K562 (cell line): Measurements from ENCODE around the gene ANGEL2. TPM values are rescaled to one million over a fixed set of nuclear protein-coding genes. Genes with fewer than 3 reads are reported as not detected.

Source experiments
- ELF2 ChIP-seq: fragments of 250-450 bp; sonication (Bioruptor Pico); IDR thresholded peaks from 2 replicates; pipeline ENCODE4 v1.5.0; 2021; ENCODE audit warnings: mild to moderate bottlenecking
- ERF ChIP-seq: fragments of 450-650 bp; formaldehyde crosslinking; IDR thresholded peaks from 2 replicates; pipeline ENCODE4 v1.4.0; 2020; ENCODE audit warnings: mild to moderate bottlenecking, mixed read lengths
- KDM1A ChIP-seq, 2 experiments: fragments of 450-650 bp; IDR thresholded peaks; 2 replicates each; pipeline ENCODE4 v1.6.1; 2016; ENCODE audit warnings: mild to moderate bottlenecking in 2 of 2
- MAFF ChIP-seq: IDR thresholded peaks from 2 replicates; pipeline ENCODE4 v1.6.1; 2012; ENCODE audit warnings: low read length, improper control_type of control experiment
- POU5F1 ChIP-seq: fragments of 150-350 bp; IDR thresholded peaks from 2 replicates; pipeline ENCODE4 v1.6.1; 2014; ENCODE audit warnings: borderline replicate concordance, low read length, low read depth, mild to moderate bottlenecking; ENCODE audit not compliant: partially characterized antibody
- RHOXF2B ChIP-seq: fragments of 250-450 bp; sonication (Bioruptor Pico); conservative IDR thresholded peaks from 2 replicates; pipeline ENCODE4 v1.5.1; 2021
- SMARCB1 ChIP-seq: IDR thresholded peaks from 2 replicates; pipeline ENCODE4 v1.6.1; 2011; ENCODE audit warnings: improper control_type of control experiment, low read depth; ENCODE audit not compliant: insufficient read length
- SP1 ChIP-seq: sonication (generic); formaldehyde crosslinking; IDR thresholded peaks from 2 replicates; pipeline ENCODE4 v1.8.1; 2022; ENCODE audit warnings: mild to moderate bottlenecking, missing genetic modification reagents
- WHSC1 ChIP-seq: IDR thresholded peaks from one replicate; pipeline ENCODE4 v1.6.1; 2012; ENCODE audit warnings: low read length, control low read depth, inconsistent platforms
- polyA plus RNA-seq, 8 experiments: library from polyadenylated mRNA; depleted of rRNA in 4 of 8; stranded (reverse) in 5 of 8; unstranded in 3 of 8; fragments of >200 nt; fragmentation: Nextera tagmentation in 2 of 8; fragmentation: Illumina TruSeq in 1 of 8; extraction: Ambion mirVana in 2 of 8; extraction: Trizol in 1 of 8; gene quantifications; 2 replicates each; pipeline versions ENCODE4 v1.2.1 to v1.2.3, GENCODE V29; 2011 to 2014; ENCODE audit warnings: inconsistent platforms in 1 of 8, missing spikeins in 1 of 8
- total RNA-seq, 7 experiments: library from RNA; depleted of rRNA in 6 of 7; stranded (reverse); fragments of >200 nt in 6 of 7; fragmentation: Illumina TruSeq in 2 of 7; extraction: Trizol in 2 of 7; gene quantifications; 2 replicates each; pipeline versions ENCODE4 v1.2.1 to v1.2.3, GENCODE V29; 2011 to 2021; ENCODE audit warnings: low replicate concordance in 1 of 7
- TF ChIP-seq, protein P1 (sequence below): fragments of 200-800 bp; sonication (Bioruptor generic); IDR thresholded peaks from 2 replicates; pipeline ENCODE4 v1.6.1; 2016; ENCODE audit warnings: missing genetic modification characterization, missing compliant biosample characterization
- TF ChIP-seq, protein P2 (sequence below): fragments of 250-450 bp; sonication (Bioruptor Pico); IDR thresholded peaks from 2 replicates; pipeline ENCODE4 v1.4.0; 2020; ENCODE audit warnings: borderline replicate concordance
- TF ChIP-seq, protein P3 (sequence below): fragments of 450-650 bp; IDR thresholded peaks from 2 replicates; pipeline ENCODE4 v1.6.1; 2016; ENCODE audit warnings: low read depth

The ANGEL2 gene
- total and polyA plus RNA-seq, 9 of the 15 experiments (the other 6 are each of a cell fraction or from before 2014, with no cell fraction given): 6.8 to 34.6 (median 26.2) TPM

DNA sequence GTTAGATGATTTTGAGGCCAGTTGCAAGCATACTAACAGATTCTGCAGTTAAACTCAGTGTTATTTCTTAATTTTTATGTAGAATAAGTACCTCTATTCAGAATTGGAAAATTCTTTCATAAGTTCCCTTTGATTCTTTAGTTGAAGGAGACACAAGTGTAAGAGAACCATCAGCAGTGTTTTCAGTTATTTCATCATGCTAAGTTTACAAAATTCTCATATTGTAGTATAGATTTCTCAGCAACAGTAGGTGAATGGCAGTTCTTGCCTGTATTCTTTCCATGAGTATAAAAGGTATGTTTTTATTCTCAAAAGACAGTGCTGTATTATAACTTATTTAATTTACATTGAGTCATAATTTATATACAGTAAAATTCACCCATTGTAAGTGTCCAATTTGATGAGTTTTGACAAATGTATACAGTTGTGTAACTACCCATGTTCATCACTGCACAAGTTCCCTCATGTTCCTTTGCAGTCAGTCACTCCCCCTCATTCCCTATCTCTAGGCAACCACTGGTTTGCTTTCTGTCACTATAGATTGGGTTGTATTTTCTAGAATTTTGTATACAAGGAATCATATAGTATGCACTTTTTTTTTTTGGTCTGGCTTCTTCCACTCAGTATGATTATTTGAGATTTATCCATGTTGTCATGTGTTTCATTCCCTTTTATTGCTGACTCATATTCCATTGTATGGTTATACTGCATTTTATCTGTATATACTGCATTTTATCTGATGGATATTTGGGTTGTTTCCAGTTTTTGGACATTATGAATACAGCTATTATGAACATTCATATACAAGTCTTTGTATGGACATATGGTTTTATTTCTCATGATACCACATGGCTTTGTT, 39.3 kb upstream of the ANGEL2 start (continued):
- TF ChIP-seq, protein P1, sequence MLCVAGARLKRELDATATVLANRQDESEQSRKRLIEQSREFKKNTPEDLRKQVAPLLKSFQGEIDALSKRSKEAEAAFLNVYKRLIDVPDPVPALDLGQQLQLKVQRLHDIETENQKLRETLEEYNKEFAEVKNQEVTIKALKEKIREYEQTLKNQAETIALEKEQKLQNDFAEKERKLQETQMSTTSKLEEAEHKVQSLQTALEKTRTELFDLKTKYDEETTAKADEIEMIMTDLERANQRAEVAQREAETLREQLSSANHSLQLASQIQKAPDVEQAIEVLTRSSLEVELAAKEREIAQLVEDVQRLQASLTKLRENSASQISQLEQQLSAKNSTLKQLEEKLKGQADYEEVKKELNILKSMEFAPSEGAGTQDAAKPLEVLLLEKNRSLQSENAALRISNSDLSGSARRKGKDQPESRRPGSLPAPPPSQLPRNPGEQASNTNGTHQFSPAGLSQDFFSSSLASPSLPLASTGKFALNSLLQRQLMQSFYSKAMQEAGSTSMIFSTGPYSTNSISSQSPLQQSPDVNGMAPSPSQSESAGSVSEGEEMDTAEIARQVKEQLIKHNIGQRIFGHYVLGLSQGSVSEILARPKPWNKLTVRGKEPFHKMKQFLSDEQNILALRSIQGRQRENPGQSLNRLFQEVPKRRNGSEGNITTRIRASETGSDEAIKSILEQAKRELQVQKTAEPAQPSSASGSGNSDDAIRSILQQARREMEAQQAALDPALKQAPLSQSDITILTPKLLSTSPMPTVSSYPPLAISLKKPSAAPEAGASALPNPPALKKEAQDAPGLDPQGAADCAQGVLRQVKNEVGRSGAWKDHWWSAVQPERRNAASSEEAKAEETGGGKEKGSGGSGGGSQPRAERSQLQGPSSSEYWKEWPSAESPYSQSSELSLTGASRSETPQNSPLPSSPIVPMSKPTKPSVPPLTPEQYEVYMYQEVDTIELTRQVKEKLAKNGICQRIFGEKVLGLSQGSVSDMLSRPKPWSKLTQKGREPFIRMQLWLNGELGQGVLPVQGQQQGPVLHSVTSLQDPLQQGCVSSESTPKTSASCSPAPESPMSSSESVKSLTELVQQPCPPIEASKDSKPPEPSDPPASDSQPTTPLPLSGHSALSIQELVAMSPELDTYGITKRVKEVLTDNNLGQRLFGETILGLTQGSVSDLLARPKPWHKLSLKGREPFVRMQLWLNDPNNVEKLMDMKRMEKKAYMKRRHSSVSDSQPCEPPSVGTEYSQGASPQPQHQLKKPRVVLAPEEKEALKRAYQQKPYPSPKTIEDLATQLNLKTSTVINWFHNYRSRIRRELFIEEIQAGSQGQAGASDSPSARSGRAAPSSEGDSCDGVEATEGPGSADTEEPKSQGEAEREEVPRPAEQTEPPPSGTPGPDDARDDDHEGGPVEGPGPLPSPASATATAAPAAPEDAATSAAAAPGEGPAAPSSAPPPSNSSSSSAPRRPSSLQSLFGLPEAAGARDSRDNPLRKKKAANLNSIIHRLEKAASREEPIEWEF (CRISPR knock-in tag): 0 out of 2 replicates have a peak, but pooled peaks have one; percentile 38
- TF ChIP-seq RHOXF2B: no peak
- TF ChIP-seq ERF: no peak
- TF ChIP-seq, protein P2, sequence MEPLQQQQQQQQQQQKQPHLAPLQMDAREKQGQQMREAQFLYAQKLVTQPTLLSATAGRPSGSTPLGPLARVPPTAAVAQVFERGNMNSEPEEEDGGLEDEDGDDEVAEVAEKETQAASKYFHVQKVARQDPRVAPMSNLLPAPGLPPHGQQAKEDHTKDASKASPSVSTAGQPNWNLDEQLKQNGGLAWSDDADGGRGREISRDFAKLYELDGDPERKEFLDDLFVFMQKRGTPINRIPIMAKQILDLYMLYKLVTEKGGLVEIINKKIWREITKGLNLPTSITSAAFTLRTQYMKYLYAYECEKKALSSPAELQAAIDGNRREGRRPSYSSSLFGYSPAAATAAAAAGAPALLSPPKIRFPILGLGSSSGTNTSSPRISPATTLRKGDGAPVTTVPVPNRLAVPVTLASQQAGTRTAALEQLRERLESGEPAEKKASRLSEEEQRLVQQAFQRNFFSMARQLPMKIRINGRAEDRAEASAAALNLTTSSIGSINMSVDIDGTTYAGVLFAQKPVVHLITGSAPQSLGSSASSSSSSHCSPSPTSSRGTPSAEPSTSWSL (CRISPR knock-in tag): no peak
- peak; percentile 16 to 70; a peak in 2 of 4 replicates for TF ChIP-seq KDM1A (IDR thresholded peaks at IDR 0.05)
- no peak for TF ChIP-seq WHSC1
- TF ChIP-seq, protein P3, sequence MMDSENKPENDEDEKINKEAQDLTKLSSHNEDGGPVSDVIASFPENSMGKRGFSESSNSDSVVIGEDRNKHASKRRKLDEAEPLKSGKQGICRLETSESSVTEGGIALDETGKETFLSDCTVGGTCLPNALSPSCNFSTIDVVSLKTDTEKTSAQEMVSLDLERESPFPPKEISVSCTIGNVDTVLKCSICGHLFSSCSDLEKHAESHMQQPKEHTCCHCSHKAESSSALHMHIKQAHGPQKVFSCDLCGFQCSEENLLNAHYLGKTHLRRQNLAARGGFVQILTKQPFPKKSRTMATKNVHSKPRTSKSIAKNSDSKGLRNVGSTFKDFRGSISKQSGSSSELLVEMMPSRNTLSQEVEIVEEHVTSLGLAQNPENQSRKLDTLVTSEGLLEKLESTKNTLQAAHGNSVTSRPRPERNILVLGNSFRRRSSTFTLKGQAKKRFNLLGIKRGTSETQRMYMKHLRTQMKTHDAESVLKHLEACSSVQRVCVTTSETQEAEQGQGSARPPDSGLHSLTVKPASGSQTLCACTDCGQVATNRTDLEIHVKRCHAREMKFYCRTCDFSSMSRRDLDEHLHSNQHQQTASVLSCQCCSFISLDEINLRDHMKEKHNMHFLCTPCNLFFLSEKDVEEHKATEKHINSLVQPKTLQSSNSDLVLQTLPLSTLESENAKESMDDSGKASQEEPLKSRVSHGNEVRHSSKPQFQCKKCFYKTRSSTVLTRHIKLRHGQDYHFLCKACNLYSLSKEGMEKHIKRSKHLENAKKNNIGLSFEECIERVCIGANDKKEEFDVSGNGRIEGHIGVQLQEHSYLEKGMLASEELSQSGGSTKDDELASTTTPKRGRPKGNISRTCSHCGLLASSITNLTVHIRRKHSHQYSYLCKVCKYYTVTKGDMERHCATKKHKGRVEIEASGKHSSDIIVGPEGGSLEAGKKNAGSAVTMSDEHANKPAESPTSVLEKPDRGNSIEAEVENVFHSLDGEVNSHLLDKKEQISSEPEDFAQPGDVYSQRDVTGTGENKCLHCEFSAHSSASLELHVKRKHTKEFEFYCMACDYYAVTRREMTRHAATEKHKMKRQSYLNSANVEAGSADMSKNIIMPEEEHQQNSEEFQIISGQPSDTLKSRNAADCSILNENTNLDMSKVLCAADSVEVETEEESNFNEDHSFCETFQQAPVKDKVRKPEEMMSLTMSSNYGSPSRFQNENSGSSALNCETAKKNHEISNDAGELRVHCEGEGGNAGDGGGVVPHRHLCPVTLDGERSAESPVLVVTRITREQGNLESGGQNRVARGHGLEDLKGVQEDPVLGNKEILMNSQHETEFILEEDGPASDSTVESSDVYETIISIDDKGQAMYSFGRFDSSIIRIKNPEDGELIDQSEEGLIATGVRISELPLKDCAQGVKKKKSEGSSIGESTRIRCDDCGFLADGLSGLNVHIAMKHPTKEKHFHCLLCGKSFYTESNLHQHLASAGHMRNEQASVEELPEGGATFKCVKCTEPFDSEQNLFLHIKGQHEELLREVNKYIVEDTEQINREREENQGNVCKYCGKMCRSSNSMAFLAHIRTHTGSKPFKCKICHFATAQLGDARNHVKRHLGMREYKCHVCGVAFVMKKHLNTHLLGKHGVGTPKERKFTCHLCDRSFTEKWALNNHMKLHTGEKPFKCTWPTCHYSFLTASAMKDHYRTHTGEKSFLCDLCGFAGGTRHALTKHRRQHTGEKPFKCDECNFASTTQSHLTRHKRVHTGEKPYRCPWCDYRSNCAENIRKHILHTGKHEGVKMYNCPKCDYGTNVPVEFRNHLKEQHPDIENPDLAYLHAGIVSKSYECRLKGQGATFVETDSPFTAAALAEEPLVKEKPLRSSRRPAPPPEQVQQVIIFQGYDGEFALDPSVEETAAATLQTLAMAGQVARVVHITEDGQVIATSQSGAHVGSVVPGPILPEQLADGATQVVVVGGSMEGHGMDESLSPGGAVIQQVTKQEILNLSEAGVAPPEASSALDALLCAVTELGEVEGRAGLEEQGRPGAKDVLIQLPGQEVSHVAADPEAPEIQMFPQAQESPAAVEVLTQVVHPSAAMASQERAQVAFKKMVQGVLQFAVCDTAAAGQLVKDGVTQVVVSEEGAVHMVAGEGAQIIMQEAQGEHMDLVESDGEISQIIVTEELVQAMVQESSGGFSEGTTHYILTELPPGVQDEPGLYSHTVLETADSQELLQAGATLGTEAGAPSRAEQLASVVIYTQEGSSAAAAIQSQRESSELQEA: no peak
- TF ChIP-seq SP1 (CRISPR knock-in tag): no peak
- TF ChIP-seq ELF2 (CRISPR knock-in tag): no peak
- TF ChIP-seq POU5F1: no peak
- peak; percentile 95 for TF ChIP-seq SMARCB1
- peak; percentile 87 for TF ChIP-seq MAFF
